GM12891 (cell line): ENCODE results near the gene ACTL7B.

Experiments used
- PAX5 ChIP-seq: IDR thresholded peaks from 2 replicates; pipeline ENCODE4 v1.6.1; 2011; ENCODE audit warnings: low read length, moderate library complexity, mild to moderate bottlenecking; ENCODE audit not compliant: insufficient read depth, severe bottlenecking
- POLR2A ChIP-seq: IDR thresholded peaks from 2 replicates; pipeline ENCODE4 v1.6.1; 2011; ENCODE audit warnings: low read depth, low read length, control low read depth
- POLR2AphosphoS5 ChIP-seq: IDR thresholded peaks from 2 replicates; pipeline ENCODE4 v1.6.1; 2011; ENCODE audit warnings: low read depth, low read length, control low read depth
- POU2F2 ChIP-seq: IDR thresholded peaks from 2 replicates; pipeline ENCODE4 v1.6.1; 2011; ENCODE audit warnings: low read depth, mild to moderate bottlenecking, control low read depth, low read length, moderate library complexity
- SPI1 ChIP-seq: IDR thresholded peaks from 2 replicates; pipeline ENCODE4 v1.6.1; 2011; ENCODE audit warnings: low read depth, low read length, control low read depth
- TAF1 ChIP-seq: IDR thresholded peaks from 2 replicates; pipeline ENCODE4 v1.6.1; 2011; ENCODE audit warnings: low read depth, low read length, control low read depth

- TF ChIP-seq TAF1: no peak
- no peak for TF ChIP-seq POLR2A
- no peak for TF ChIP-seq POLR2AphosphoS5
- no peak for TF ChIP-seq SPI1
- no peak for TF ChIP-seq POU2F2
- no peak for TF ChIP-seq PAX5
These were observed 8.1 kb upstream of the ACTL7B start for GRCh38 chr9:108863891-108864290.
